Stimulated activated CD8-positive, alpha-beta memory T cell treated with anti-CD3 and anti-CD28 coated beads, Interleukin-15, amount 100 ng/mL, for 24 hours (primary cell): ENCODE data around the gene PITPNM1.
"Not testable (repeated sequence)": the region's sequence is repeated elsewhere in the genome, so short reads cannot be mapped to it uniquely, and the experiment has no call there.

ENCODE experiments used
- DNase-seq: peaks from one replicate; pipeline ENCODE4 v3.0.0-alpha.2; 2020; ENCODE audit warnings: low read depth

PITPNM1 gene

DNA sequence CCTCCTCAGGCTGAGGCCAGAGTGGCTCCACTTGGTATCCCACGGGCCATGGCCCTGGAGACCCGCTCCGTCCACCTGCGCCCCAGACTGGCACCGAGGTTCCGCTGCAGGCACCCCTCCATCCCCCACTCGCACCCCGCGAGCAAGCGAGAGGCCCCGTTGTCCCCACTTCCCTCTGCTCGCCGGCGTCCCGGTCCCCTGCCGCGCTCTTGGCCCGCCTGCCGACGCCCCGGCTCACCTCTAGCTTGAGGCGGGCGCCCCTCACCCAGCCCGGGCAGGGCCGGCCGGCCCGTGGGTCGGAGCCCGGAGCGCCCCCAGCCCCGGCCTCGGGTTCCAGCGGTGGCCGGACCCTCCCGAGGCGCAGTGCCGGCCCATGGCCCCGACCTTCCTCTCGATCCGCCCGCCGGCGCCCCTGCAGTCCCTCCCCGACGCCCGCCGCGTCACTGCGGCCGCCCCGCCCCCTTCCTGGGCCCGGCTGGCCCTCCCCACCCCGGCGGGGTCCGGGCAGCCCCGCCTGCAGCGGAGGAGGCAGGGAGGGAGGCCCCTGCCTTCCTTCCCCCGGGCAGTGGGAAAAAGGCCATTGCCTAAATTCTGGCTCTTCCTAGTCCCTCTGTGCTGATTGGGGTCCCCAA is at the start of gene PITPNM1:
TSS of gene PITPNM1 (minus strand) at position 414 of the 632 bp plus-strand sequence. CDS start 1,183 bp downstream, outside the sequence.
- peak; percentile 54 for DNase-seq

DNA sequence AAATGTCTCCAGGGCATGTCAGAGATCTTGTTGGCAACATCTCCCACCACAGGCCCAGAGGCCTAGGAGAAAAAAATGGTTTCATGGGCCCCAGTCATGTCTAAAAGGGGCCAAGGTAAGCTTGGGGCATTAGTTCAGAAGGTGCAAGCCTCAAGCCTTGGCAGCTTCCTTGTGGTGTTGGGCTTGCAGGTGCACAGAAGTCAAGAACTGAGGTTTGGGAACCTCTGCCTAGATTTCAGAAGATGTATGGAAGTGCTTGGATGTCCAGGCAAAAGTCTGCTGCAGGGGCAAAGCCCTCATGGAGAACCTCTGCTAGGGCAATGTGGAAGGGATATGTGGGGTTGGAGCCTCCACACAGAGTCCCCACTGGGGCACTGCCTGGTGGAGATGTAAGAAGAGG is 46.5 kb upstream of the PITPNM1 start:
- DNase-seq: not testable (repeated sequence)

DNA sequence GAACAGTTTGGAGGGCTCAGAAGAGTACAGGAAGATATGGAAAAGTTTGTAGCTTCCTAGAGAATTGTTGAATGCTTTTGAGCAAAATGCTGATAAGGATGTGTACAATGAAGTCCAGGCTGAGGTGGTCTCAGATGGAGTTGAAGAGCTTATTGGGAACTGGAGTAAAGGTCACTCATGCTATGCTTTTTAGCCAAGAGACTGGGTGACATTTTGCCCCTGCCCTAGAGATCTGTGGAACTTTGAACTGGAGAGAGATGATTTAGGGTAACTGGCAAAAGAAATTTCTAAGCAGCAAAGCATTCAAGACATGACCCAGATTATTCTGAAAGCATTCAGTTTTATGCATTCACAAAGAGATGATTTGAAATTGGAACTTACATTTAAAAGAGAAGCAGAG is 46.0 kb upstream of the PITPNM1 start:
- DNase-seq: no peak

DNA sequence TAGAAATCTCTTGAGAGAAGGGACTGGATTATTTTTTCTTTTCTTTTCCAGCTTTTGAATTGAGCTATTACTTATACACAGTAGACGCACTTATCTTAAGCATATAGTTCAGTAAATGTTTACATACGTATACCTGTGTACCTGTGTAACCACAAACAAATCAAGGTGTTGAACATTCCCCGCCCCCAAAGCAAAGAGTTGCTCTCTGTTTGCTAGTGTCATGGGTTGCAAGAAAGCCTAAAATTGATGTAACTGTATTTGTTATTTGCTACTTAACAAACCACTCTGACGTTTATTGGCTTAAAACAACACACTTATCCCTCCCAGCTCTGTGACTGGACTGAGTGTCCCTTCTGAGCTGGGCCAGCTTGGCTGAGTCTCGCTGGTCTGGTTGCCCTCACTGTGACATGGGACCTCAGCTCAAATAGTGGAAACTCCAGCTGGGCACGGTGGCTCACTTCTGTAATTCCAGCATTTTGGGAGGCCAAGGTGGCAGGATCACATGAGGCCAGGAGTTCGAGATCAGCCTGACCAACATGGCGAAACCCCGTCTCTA is 43.5 kb upstream of the PITPNM1 start:
- DNase-seq: no peak

DNA sequence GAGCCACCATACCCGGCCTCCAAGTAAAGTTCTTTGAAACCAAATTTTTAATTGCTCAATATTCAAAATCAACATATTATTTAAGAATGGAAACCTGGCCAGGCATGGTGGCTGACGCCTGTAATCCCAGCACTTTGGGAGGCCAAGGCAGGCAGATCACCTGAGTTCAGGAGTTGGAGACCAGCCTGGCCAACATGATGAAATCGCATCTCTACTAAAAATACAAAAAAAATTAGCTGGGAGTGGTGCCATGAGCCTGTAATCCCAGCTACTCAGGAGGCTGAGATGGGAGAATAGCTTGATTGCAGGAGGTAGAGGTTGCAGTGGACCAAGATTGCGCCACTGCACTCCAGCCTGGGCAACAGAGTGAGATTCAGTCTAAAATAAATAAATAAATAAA is 42.9 kb upstream of the PITPNM1 start:
- DNase-seq: not testable (repeated sequence)

DNA sequence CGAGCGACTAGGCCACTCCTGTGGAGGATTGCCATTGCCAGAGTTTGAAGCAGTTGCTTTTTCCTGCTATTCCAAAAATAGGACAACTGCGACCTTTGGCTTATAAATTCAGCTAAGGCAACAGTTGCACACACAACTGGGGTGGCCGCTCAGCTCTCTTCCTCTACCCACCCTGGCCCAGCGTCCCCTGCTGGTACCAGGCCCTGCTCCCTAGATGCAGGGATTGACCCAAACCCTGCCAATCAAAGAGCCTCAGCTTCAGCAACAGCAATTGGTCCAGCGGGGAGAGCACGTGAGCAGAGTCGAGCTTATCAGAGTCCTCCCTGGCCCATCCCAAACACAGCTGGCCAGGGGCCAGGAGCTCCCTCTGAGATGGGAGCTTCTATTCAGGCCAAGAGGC is 40.1 kb upstream of the PITPNM1 start:
- DNase-seq: no peak

DNA sequence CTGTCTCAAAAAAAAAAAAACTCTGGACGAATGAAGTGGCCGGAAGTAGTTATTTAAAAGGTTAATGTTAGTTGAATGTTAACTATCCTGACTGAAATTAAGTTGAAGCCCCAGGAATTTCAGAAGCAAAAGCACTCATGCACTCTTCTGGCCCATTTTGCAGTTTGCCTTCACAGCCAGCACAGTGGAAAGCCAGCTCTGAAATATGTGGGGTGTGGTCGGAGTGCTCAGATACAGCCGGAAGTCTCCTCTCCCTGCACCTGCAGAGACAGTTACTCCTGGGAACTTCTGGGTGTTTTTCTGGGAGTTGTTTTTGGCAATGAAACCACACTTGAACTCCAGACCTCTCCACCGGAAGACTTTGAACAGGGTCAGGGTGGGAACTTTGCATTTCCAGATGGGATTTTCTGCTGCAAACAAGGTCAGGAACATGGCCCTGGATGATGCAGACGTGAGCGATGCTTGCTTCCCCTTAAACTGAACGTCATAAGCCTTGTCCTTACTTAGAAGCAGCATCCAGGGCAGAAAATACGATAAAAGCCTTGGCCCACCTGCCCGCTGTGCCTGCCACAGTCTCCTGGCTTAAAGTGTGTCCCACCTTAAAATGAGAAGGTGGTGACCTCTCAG is 39.6 kb upstream of the PITPNM1 start:
- DNase-seq: no peak

DNA sequence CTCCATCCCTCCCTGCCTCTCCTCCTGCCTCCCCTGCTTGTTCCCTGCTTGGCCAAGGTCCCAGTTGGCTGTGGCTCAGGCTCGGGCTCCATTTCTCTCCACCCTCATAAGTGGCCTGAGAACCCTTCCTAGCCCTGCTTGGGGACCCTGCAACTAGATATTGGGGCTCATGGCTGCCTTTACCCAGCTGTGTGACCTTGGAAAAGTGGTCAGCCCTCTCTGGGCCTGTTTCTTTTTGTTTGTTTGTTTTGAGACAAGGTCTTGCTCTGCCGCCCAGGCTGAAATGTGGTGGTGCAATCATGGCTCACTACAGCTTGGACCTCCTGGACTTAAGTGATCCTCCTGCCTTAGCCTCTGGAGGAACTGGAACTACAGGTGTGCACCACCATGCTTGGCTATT is 38.4 kb upstream of the PITPNM1 start:
- DNase-seq: no peak

DNA sequence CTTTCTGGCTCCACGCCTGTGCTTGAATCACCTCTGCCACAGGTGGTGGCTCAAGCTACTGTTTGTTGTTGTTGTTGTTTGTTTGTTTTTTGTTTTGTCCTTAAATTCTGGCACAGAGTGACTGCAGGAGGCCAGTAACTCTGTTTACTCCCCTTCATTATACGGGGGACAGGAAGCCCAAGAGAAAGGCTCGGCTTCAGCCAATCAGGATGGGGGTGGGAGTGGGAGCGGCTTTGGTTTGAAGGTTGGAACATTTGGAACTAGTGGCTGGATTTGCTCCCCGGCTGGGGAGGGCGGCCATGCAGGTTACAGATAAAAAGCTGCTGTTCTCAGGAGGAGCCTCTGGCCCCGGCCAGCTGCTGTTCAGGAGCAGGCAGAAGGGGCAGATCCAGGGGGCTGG is 37.8 kb upstream of the PITPNM1 start:
- no peak for DNase-seq

DNA sequence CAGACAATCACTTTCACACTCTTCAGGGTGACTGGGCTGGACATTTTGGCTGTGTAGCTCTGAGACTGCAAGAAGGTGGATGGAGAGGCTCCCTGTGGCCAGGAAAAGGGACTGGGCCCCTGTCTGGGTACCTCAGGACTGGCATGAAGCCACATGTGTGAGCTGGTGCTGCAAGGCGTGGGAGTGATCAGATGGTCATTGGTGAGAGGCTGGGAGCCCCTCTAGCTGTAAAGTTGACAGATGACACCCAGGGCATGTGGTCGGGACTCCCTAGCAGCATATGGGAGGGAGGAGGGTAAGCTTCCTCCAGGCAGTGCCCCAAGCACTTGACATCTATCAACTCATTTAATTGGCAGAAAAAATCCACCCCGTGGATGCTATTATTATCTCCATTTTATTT is 37.0 kb upstream of the PITPNM1 start:
- DNase-seq: no peak

DNA sequence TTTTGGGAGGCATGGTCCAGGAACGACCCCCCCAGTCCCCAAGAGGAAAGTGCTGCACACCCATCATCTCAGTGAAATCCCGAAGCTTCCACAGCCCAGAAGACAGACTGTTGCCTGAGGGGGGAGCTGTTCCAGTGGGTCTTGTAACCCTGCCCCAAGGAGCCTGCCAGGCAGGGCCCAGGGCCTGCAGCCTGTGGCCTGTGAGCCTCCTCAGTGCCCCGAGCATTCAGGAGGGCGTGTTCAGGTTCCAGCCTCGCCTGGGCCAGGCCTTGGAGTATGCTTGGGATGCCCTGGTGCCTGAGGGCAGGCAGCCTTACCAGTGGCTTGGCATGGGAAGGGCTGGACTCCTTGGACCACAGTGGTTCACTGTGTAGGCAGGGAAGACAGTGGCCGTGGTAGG is 36.0 kb upstream of the PITPNM1 start:
- DNase-seq: no peak

DNA sequence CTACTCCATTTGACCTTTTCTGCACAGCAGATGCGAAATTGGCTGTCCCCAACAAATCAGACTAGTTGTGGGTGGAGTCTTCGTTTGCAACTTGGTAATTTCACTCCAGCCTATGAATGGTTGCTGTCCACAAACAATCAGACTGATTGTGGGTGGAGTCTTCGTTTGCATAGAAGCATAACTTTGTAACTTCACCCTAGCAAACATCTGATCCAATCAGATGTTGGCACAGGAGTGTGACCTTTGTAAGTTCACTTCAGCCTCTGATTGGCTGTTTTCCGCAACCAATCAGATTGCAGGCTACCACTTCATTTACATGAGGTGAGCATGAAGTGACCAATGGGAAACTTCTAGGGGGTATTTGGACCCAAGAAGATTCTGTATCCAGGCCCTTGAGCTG is 34.4 kb upstream of the PITPNM1 start:
- DNase-seq: no peak

DNA sequence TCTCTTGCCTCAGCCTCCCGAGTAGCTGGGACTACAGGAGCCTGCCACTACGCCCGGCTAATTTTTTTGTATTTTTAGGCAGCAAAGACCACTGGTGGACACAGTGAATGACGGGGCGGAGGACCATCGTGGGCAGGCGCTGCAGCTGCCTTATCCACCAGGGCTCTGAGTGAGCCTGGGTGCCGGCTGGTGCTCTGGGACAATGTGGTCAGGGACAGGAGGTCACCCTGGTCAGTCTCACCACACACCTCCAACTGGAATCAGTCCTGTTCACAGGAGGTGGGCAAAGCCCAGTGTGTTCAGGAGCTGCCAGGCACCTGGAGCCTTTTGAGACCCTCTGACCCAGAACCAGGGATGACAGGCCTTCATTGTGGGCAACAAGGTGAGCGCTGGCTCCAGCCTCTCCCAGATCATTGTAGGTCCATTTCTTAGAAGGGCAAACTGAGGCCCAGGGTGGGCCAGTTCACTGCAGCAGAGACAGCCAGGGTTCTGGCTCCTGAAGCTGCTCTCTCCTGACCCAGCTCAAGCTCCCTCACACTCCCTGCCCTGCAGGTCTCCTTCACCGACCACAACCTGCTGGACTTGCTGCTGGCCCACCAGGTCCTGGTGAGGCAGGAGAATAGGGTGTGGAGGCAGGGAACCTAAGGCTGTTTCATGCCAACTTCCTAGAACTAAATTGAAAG is 33.8 kb upstream of the PITPNM1 start:
- no peak for DNase-seq

DNA sequence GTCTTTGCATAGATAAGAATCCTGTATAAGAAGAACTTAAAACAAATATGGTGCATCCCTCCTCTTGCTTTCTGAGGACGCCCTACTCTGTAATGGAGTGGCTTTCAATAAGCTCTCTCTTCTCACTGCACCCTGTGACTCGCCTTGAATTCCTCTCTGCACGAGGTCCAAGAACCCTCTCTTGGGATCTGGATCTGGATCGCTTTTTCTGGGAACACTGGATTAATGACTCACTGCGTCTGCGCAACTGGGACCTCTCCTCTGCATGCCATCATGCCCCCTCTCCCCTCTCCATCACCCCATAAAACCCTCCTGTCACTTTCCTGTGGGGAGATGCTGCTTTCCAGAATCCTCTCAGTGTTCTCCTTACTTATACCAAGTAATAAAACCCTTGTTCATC is 33.1 kb upstream of the PITPNM1 start:
- DNase-seq: no peak

DNA sequence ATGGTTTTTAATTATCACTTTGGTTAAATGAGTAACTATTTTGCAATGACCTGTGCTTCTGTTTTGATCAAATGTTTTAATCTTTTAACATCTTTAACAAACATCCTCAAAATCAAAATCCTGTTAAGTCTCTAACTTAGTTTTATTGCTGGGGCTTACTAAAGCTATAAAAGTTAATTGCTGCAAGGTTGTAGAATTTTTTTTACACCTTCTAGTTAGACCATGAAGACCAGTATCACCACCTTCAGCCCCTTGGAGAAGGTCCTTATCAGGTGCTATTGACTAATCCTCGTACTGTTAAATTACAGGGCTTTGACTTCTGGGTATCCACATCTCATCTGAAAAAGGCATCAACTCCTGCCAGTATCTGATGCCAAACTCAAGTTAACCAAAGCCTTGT is 30.4 kb upstream of the PITPNM1 start:
- DNase-seq: no peak

DNA sequence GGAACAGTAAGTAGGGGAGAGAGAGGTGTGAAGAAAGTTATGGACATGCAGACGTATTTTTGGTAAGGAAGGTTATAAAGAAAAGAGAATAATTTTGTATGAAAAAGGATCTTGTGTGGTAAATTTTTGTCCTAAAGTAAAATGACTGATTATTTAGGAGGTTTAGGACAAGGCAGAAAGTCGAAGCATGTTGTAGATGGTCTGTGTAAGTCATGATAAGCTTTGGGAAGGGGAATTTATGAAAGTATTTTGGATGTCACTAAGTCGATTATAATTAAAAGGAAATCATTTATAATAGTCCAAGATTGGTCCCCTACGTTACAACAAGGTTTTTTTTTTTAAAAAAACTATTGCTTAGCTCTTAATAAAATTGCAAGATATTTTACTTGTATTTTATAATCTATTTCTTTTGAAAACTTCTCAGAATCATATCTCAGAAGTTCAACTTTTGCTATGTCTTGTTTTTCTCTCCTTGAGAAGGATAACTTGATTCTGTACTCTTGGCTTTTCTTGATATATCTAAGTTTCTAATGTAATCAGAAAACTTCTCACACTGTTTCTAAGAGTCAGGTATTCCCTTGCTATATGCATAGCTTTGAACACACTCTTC is 29.0 kb upstream of the PITPNM1 start:
- no peak for DNase-seq

DNA sequence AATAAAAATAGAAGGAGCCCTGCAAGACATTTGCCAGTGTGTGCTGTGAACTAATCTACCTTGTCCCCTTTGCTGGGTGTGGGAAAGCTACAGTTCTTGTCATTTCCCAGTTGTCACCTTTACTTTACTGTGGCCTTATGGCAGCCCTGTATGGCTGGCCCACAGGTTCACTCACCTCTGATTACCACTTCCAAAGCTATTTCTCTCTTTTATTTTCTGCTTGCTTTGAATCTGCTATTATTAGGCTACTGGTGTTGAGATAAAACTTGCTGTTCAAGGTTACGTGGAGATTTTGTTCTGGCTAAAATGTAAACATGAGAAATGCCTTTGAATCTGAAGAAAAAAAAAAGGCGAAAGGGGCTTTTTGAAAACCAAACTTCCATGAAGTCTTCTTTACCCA is 27.7 kb upstream of the PITPNM1 start:
- DNase-seq: no peak

DNA sequence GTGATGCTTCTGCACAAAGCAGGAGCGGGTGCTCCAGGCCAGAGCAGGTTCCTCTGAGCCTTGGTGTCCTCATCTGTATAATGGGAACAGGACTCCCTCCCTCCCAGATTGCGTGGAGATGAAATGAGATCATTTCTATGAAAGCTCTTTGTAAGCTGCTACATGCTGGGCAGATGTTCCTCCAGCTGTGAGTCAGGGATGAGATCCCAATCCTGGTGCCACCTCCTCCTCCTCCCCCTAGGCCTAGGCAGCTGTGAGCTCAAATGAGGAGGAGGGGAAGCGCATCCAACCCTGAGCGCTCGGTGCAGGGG is 25.1 kb upstream of the PITPNM1 start:
- no peak for DNase-seq

DNA sequence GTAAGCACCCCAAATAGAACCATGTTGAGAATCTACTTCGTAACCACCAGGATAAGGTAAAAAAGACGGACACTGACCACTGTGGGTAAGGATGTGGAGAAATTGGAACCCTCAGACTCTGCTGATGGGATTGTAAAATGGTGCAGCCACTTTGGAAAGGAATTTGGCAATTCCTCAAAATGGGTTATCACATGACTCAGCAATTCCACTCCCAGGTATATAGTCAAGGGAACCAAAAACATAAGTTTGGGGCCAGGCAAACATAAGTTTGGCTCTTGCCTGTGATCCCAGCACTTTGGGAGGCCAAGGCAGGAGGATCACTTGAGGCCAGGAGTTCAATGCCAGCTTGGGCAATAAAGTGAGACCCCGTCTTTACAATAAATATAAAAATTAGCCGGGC is 23.2 kb upstream of the PITPNM1 start:
- DNase-seq: no peak

DNA sequence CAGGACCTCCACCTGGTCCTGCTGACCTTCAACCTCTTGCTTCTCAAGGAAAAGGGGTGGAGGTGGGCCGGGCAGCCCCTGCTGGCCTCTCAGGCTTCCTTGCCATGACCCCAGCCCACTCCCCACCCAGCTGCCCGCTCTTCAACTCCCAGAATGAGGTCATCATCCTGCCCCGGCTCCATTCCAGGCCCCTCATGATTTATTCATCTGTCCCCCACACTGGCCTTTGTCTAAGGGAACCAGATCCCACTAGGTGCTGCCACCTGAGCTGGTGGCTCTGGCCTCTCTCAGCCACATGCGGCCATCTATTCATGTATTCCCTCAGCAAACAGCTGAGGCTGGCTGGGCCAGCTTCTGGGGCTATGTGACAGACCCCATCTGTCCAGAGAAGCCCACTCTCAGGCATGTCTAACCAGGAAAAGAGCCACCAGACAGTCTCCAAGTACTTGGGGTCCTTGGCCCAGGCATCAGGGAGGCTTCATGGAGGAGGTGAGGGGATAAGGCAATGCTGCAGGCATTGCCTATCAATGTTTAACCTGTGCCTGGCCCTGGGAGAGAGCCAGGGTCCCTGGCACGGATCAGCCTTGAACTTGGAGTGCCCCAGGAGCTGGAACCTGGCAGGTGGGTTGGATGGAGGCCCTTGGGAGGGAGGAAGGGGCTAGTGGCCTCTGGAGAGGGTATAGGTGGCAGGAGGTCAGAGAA is 20.3 kb upstream of the PITPNM1 start:
- no peak for DNase-seq

DNA sequence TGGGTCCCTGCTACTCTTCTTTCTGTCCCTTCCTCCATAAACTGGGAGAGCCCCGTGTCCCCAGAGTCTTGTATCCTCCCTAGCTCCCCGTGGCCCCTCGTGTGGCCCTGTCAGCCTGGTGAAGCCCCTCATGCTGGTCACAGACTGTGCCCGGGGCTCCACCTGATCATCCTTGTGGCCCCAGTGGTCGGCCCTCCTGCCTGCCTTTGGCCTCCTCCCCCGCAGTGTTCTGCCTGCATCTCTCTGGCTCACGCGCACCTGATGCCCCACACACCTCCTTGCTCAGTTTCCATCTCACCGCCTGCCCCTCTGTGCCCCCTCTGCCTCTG is 19.3 kb upstream of the PITPNM1 start:
- DNase-seq: no peak
